HUES48 (cell line): ENCODE measurements around the gene KIF18B.

ENCODE experiments used
- H3K27ac ChIP-seq: one replicate; pipeline ENCODE4 v1.7.0; 2013; ENCODE audit warnings: low read depth, low read length, inconsistent platforms
- H3K27me3 ChIP-seq: 2 replicates; pipeline ENCODE4 v1.6.1; 2013; ENCODE audit warnings: mild to moderate bottlenecking, low read length; ENCODE audit not compliant: control insufficient read depth, insufficient read depth
- H3K36me3 ChIP-seq: 2 replicates; pipeline ENCODE4 v1.6.1; 2013; ENCODE audit warnings: low read length; ENCODE audit not compliant: control insufficient read depth, insufficient read depth
- H3K4me1 ChIP-seq: 2 replicates; pipeline ENCODE4 v1.6.1; 2013; ENCODE audit warnings: mild to moderate bottlenecking, low read length; ENCODE audit not compliant: control insufficient read depth, insufficient read depth
- H3K4me3 ChIP-seq: 2 replicates; pipeline ENCODE4 v1.5.1; 2013; ENCODE audit warnings: mild to moderate bottlenecking, low read depth, low read length
- H3K9ac ChIP-seq: 2 replicates; pipeline ENCODE4 v1.6.1; 2013; ENCODE audit warnings: mild to moderate bottlenecking, low read depth, low read length, moderate library complexity
- H3K9me3 ChIP-seq: 2 replicates; pipeline ENCODE4 v1.6.1; 2013; ENCODE audit warnings: low read length; ENCODE audit not compliant: control insufficient read depth, insufficient read depth

Gene KIF18B

DNA sequence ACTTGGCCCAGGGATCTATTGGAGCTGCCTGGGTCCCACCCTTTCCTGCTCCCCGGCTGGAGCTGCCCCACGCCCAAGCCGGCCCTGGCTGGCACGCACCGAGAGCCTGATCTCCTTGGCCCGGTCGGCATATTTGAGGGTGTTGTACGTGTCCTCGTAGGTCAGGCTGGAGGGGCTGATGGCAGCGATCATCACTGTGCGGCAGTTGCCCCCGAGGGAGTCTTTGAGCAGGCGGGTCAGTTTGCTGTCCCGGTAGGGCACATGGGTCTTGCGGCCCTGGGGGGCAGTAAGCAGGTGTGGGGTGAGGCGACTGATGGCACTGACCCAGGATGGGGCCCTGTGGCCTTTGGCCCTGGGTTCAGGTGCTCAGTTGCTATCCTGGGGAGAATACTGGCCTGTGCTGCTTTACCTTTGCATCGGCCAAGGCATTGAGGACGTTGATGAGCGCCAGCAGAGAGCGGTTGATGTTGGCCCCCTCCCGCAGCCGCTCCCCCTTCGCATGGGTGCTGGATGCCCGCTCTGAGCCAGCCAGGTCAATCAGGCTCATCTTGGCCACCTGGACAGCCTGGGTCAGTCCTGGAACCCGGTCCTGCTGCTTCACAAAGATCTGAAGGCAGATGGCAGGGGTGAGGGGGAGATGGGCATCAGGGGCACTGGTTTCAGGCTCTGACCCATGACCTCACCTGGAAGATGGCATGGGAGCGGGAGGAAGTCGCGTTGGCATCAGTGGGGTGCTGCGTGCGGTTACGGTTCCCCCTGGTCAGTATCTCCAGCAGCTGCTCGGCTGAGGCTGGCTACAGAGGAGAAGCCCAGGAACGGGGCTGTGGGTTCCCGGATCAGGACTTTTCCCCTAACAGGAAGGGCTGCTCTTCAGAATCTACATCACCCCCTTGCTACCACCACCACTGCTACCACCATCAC lies 13.5 kb downstream of the KIF18B start:
- Histone ChIP-seq H3K4me1 (no peaks in the 10 kb centered on the region), H3K9ac (no peak overlapping the region), H3K27ac (no peak overlapping the region), H3K36me3 (peaks cover 85% of the 10 kb centered on the region), H3K9me3 (no peaks in the 10 kb centered on the region), H3K27me3 (no peaks in the 10 kb centered on the region), H3K4me3 (no peak overlapping the region)

DNA sequence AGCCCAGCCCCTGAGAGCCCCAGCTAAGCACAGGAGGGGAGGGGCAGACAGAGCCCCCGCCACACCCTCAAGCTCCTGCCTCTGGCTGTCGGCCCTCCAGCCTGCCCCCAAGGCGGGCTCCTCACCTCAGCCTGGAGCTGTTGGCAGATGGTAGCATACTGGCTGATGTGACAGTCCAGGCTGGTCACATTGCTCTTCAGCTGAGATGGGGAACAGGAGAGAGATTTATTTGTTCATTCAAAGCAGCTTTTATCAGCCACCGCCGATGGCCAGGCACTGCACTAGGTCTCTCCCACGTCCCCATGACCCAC lies 14.8 kb downstream of the KIF18B start:
- peaks cover 91% of the 10 kb centered on the region for H3K36me3 ChIP-seq
- no peaks in the 10 kb centered on the region for H3K4me1 ChIP-seq
- no peak overlapping the region for H3K27ac ChIP-seq
- no peak overlapping the region for H3K4me3 ChIP-seq
- H3K27me3 ChIP-seq, result no peaks in the 10 kb centered on the region
- no peak overlapping the region for H3K9ac ChIP-seq
- no peaks in the 10 kb centered on the region for H3K9me3 ChIP-seq

DNA sequence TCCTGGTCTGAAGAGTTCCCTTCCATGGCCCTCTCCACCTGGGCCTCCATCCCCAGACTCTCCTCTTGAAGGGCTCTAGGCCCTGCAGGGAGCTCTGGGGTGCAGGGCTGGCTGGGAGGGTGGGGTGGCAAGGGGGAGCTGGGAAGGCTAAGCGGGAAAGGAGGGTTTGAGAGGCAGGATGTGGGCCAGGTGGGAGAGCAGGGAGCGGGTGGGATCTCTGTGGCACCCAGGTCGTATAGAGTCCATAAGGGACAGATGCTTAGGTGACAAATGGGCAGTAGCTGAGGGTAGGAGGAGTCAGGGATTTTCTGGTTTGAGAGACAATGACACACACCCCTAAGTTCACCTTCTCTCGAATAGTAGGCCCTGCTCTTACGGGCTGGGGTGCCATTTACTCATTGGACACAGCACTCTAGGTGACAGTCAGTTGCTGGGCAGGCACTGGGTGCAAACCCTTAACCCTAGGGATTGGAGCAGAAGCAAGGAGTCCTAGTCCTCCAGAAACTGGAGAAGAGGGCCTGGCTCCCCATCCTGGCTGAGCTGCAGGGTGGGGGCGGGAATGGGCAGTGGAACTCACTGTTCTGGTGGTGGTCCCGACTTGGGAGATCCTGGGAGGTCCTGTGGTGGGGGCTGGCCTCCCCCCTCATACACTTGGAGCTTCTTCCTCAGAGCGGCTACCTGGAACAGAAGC lies 15.3 kb downstream of the KIF18B start:
- no peaks in the 10 kb centered on the region for H3K4me1 ChIP-seq
- no peak overlapping the region for H3K4me3 ChIP-seq
- H3K9me3 ChIP-seq, result no peaks in the 10 kb centered on the region
- H3K27me3 ChIP-seq, result no peaks in the 10 kb centered on the region
- no peak overlapping the region for H3K9ac ChIP-seq
- H3K36me3 ChIP-seq, result peaks cover 93% of the 10 kb centered on the region
- no peak overlapping the region for H3K27ac ChIP-seq

DNA sequence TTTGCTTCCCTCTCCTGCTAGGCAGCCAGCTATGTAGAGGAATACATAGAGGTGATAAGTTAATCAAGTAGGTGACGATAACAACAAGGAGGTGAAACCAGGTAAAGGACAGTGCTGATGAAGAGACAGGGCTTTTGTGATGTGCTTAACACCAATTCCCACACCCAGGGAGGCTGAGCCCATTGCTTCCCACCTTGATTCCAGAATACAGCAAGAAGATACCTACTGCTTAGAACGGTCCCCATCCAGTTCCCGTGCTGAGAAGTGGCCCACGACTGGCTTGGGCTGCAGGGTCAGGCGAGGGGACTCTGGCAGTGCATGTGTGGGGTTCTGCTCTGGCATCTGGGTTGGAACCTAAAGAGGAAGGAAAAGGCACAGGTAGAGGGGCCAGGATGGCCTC lies 16.2 kb downstream of the KIF18B start:
- Histone ChIP-seq H3K36me3 (peaks cover 98% of the 10 kb centered on the region), H3K4me1 (no peaks in the 10 kb centered on the region), H3K27ac (no peak overlapping the region), H3K4me3 (no peak overlapping the region), H3K9me3 (no peaks in the 10 kb centered on the region), H3K27me3 (no peaks in the 10 kb centered on the region), H3K9ac (no peak overlapping the region)

DNA sequence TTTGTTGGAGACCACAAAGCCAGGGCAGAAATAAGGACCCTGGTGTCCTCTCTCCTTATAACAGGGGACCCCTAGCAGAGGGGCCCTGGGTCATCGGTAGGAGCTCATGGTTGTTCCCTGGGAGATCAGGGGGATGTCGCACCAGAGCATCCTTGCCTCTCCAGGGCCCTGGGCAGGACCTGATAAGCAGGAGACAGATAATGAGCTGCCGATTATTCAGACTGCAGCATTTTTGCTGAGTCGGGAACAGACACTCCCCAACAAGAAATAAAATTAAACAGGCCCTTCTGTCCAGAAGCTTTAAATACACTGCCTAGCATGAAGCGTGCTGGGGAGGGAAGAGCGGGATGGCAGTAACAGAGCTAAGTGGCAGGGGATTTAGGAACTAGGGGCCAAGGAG lies 16.9 kb downstream of the KIF18B start:
- Histone ChIP-seq H3K36me3 (peaks cover 99% of the 10 kb centered on the region), H3K4me3 (no peak overlapping the region), H3K27me3 (no peaks in the 10 kb centered on the region), H3K9ac (no peak overlapping the region), H3K4me1 (no peaks in the 10 kb centered on the region), H3K27ac (no peak overlapping the region), H3K9me3 (no peaks in the 10 kb centered on the region)

DNA sequence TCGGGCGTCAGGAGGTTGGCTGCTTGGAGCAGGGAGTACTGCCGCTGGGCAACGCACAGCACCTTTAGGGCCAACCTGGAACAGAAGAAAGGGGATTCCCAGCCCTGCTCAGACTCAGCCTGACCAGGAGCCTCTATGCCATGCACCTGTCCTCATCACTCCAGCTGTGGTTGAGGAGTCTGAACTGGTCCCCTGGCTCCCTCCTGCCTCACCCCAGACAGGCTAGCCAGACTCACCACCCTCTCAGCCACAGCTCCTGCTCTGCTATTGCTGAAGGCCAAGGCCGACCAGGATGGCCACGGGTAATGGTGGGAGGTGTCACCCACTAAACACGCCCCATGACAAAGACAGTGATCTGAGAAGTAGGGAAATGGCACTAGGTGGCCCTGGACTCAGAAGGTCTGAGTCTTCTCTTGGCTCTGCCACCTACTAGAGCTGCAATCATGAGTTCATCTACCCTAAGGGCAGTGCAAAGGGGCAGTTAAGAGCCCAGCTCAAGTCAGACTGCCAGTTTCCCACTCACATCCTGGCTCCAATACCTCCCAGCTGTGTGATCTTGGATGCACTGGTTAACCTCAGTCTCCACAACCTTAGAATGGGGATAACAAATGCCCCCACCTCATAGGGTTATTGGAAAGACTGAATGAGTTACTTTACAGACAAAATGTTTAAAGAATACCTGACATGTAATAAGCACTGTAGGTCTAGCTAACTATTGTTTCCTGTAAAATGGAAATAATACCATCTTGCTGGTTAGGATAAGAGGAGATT lies 18.4 kb downstream of the KIF18B start:
- Histone ChIP-seq H3K9me3 (no peaks in the 10 kb centered on the region), H3K9ac (no peak overlapping the region), H3K36me3 (peaks cover 86% of the 10 kb centered on the region), H3K27me3 (no peaks in the 10 kb centered on the region), H3K4me1 (no peaks in the 10 kb centered on the region), H3K27ac (no peak overlapping the region), H3K4me3 (no peak overlapping the region)

DNA sequence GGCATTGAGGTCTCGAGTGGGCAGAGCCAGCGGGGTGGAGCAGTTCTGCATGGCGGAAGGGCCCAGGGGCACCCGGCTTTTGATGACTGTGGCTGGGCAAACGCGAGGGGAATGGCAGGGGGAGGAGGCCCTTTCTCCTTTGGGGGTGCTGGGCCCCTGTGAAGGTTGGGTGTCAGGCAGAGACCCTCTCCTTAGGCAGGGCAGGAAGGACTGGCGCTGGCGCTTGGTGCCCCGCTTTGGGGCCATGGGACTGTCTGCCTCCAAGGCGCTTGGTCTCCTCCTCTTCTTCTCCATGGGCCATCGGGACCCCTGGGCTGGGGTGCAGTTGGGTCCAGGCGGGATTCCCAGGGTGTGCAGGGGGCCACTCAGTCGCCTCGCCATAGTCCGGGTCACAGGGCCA lies 19.4 kb downstream of the KIF18B start:
- no peak overlapping the region for H3K9ac ChIP-seq
- H3K27ac ChIP-seq, result no peak overlapping the region
- peaks cover 76% of the 10 kb centered on the region for H3K36me3 ChIP-seq
- no peaks in the 10 kb centered on the region for H3K27me3 ChIP-seq
- no peak overlapping the region for H3K4me3 ChIP-seq
- no peaks in the 10 kb centered on the region for H3K4me1 ChIP-seq
- H3K9me3 ChIP-seq, result no peaks in the 10 kb centered on the region

DNA sequence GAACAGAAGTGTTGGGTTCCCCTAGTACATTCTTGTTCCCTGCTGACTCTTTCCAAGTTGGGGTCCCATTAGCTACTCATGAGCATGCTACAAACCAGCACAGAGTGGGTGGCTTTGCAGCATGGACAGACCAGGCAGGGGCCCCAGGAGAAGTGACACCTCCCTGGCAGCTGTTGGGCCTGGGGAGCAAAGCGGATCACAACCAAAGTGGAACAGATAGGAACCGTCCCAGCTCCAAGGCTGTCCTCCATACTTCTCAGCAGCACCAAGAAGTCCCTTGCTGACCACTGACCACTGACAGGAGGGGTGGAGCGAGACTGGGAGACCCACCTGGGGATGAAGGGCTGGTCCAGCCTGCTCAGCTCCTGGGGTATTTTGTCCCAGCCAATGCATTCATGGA lies 19.9 kb downstream of the KIF18B start:
- Histone ChIP-seq H3K27ac (no peak overlapping the region), H3K9me3 (no peaks in the 10 kb centered on the region), H3K36me3 (peaks cover 72% of the 10 kb centered on the region), H3K4me1 (no peaks in the 10 kb centered on the region), H3K4me3 (no peak overlapping the region), H3K9ac (no peak overlapping the region), H3K27me3 (no peaks in the 10 kb centered on the region)

DNA sequence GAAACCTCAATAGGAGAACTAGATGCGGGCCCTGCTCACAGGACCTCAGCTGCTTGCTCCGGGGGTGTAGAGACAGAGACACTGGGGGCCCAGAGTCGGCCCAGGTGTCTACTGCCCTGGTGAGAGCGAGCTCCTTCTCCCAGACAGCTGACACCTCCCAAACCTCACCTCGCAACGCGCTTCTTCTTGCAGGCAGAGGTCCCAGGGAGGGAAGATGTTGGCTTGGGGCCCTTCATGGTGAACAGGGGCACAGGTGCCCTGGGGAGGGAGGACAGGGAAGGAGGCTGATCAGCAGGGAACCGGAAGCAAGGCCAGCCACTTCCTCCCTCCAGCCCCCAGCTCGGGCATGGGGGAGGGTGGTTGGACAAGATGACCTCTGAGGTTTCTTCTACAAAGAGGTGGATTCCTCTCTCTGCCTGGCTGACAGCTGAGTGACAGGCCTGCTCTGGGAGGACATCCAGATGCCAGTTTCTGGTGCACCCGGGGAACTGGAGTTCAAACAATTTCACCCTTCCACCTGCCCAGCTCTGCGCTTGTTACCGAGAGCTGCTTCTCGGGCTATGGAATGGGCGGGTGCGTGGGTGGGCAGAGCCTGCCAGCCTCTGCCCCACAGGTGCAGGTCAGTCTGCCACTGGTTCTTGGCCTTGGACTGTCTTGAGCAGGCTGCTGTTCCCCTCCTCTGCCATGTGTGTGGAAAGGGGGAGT lies 20.6 kb downstream of the KIF18B start:
- Histone ChIP-seq H3K27ac (no peak overlapping the region), H3K9me3 (no peaks in the 10 kb centered on the region), H3K27me3 (no peaks in the 10 kb centered on the region), H3K9ac (no peak overlapping the region), H3K36me3 (peaks cover 65% of the 10 kb centered on the region), H3K4me1 (no peaks in the 10 kb centered on the region), H3K4me3 (no peak overlapping the region)

DNA sequence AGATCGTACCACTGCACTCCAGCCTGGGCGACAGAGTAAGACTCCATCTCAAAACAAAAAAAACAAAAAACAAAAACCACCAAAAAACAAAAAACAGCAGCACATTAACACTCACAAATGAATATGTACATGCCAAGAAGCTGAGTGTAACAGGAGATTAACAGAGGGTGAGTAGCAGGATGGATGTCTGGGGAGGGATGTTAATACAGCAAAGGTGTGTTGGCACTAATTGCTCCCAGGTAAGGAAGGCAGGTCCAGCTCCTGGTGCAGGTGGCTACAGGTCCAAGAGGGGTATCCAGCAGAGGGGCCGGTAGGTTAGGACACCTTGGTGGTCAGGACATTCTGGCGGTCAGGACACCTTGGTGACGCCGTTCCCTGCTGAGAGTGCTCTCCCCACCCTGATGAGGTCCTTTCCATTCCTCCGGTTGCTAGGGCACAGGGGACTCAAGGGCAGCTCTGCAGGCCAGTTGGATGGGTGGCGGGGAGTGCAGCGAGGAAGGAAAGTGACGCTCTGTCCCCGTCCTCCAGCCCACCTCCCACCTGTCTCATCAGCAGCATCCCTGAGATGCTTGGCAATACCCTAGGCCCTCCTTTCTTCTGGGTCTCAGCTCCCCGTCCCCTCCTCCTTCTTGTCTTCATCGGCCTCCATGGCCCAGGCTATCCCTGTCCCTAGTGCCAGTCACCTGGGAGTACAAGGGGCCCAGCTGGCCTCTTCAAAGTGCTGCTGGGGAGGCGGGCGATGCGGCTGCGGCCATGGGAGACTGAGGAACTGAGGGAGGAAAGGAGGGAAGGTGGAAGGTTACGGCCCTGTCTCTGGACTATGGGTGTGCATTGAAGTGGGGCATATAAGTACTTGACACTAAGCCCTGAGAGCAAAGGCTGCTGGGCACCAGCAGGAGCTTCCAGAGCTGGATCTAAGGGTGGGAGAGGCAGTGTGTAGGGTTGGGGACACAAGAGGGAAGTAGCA lies 21.6 kb downstream of the KIF18B start:
- Histone ChIP-seq H3K9me3 (no peaks in the 10 kb centered on the region), H3K27ac (no peak overlapping the region), H3K27me3 (no peaks in the 10 kb centered on the region), H3K4me1 (peaks cover 5% of the 10 kb centered on the region), H3K36me3 (peaks cover 55% of the 10 kb centered on the region), H3K9ac (no peak overlapping the region), H3K4me3 (no peak overlapping the region)
